ENCODE results near the gene USP34. TPM values are rescaled to one million over a fixed set of nuclear protein-coding genes. Genes with fewer than 3 reads are reported as not detected.

Gene USP34
- total RNA-seq, 5 donors from 2014 or later (not counting 1 experiment from before 2014, with no cell fraction given), result 118 to 193 (median 132) TPM

DNA sequence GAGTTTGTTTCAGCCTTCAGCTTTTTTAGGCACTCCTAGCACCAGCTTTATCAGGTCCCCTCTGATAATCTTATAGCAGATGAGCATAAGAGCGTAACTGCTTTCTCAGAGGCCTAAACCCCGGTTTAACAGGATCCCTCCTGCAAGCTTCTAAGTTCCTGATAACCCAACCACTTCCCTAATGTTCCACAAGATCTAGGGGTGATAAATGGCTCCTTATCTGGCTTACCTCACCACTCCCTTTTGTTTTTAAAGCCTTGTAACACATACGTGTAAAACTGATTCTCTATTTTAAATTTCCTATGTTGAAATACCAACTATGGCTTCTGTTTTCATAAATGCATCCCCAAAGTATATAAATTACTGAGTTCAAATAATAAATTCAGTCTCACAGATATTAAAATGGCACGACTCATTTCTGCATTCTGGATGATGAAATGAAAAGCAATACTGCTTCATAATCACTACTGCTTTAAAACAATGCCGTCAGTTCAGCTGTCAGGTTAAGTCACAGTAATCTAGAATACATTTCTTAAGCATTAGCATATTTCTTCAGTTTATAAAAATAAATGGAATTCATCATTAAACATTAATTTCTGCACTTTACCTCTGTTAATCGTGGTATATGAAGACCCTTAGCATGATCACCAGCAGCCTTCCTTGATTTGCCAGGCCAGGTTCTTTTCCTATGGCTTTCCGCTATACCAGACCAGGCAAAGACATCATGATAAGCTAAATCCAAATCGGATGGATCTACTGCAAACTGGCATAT, 182.6 kb downstream of the USP34 start:
- H3K27me3 ChIP-seq (replicated peaks in 1 of 2; ENCODE audit: control insufficient read depth in 2 of 2, extremely low read depth in 1 of 2, insufficient read depth in 2 of 2, low read length in 1 of 2), result no peaks in the 10 kb centered on the region
- DNase-seq (no peak), ATAC-seq (replicated peaks in 1 of 4) (no peak)
- no peaks in the 10 kb centered on the region for H3K4me1 ChIP-seq (ENCODE audit: control insufficient read depth in 1 of 2, extremely low read depth in 1 of 2, insufficient read depth in 2 of 2, low read length in 2 of 2)
- no peaks in the 10 kb centered on the region for H3K9me3 ChIP-seq
- H3K4me3 ChIP-seq (ENCODE audit: control insufficient read depth in 1 of 2, extremely low read depth in 1 of 2, low read length in 1 of 2), result no peak overlapping the region
- Mint-ChIP-seq H3K4me3 (no peak overlapping the region), H3K27ac (no peak overlapping the region), H3K9me3 (no peaks in the 10 kb centered on the region), H3K36me3 (peaks cover 39% of the 10 kb centered on the region), H3K27me3 (no peaks in the 10 kb centered on the region), H3K4me1 (peaks cover 0 to 11% (median 8%) of the 10 kb centered on the region in 3 donors)
- WGBS (ENCODE audit: insufficient coverage), result 85% methylated on average over 3 of the region's 8 CpGs
- POLR2A ChIA-PET, result no interaction called here
- H3K36me3 ChIP-seq (ENCODE audit: control insufficient read depth in 2 of 2, extremely low read depth in 1 of 2, insufficient read depth in 1 of 2, low read length in 1 of 2), result peaks cover 0 to 43% of the 10 kb centered on the region in 2 donors
- CTCF ChIA-PET, result no interaction called here
- H3K27ac ChIP-seq (ENCODE audit: low read length), result no peak overlapping the region

DNA sequence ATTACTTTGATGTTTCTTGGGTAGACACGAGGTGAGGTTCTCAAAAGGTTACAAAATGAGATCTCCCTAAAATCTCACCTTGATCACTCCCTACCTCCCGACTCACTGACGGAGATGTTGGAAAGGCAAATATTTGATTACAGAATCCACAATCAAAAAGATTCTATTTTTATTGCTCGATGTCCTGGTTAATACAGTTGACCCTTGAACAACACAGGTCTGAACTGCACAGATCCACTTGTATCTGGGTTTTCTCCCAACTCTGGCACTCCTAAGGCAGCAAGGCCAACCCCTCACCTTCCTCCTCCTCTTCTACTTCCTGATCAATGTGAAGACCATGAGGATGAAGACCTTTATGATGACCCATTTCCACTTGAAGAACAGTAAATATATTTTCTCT, 183.6 kb downstream of the USP34 start:
- H3K4me1 ChIP-seq (ENCODE audit: control insufficient read depth in 1 of 2, extremely low read depth in 1 of 2, insufficient read depth in 2 of 2, low read length in 2 of 2), result no peaks in the 10 kb centered on the region
- Mint-ChIP-seq H3K27ac (no peak overlapping the region), H3K27me3 (no peaks in the 10 kb centered on the region), H3K36me3 (peaks cover 39% of the 10 kb centered on the region), H3K4me1 (peaks cover 0 to 11% (median 6%) of the 10 kb centered on the region in 3 donors), H3K4me3 (no peak overlapping the region), H3K9me3 (no peaks in the 10 kb centered on the region)
- no peak overlapping the region for H3K27ac ChIP-seq (ENCODE audit: low read length)
- no CpG with 5 or more reads among the region's 4 CpGs for WGBS (ENCODE audit: insufficient coverage)
- no peaks in the 10 kb centered on the region for H3K27me3 ChIP-seq (replicated peaks in 1 of 2; ENCODE audit: control insufficient read depth in 2 of 2, extremely low read depth in 1 of 2, insufficient read depth in 2 of 2, low read length in 1 of 2)
- ATAC-seq (replicated peaks in 1 of 4) (no peak), DNase-seq (no peak)
- H3K36me3 ChIP-seq (ENCODE audit: control insufficient read depth in 2 of 2, extremely low read depth in 1 of 2, insufficient read depth in 1 of 2, low read length in 1 of 2), result peaks cover 0 to 46% of the 10 kb centered on the region in 2 donors
- POLR2A ChIA-PET, result no interaction called here
- no peaks in the 10 kb centered on the region for H3K9me3 ChIP-seq
- H3K4me3 ChIP-seq (ENCODE audit: control insufficient read depth in 1 of 2, extremely low read depth in 1 of 2, low read length in 1 of 2), result no peak overlapping the region
- CTCF ChIA-PET, result no interaction called here

DNA sequence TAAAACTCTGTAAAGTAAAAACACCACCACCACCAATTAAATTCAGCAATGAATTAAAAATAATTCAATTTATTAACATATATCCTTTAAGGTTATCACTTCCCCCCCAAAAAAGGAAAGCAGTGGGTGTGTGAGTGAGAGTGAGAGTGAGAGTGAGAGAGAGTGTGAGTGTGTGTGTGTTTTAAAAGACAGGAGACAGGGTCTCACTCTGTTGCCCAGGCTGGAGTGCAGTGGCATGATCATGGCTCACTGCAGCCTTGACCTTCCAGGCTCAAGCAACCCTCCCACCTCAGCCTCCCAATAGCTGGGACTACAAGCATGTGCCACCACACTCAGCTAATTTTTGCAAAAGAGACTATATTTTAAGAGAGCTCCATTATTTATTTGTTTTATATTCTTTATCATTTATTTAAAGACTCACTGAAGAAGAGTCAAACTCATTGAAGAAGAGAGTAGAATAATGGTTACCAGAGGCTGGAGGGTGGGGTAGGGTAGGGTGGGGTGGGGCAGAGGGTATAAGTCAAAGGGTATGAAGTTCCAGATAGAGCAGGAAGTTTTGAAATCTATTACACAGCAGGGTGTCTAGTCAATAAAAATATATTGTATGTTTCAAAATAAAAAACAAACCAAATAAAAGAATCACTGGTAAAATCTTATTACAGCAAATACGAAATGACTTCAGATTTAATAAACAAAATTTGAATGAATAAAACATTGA, 187.3 kb downstream of the USP34 start:
- H3K27ac Mint-ChIP-seq, result no peak overlapping the region
- POLR2A ChIA-PET, result interaction anchor here (0.6 kb wide), 2 partner anchors 43 to 192 kb away, joined by 3 to 4 read pairs; no protein-coding TSS in a partner anchor
- CTCF ChIA-PET, result interaction anchor here in 1 of 2 donors (0.6 kb wide), 1 partner anchor 123 kb away, joined by 3 read pairs; no protein-coding TSS in a partner anchor
- ATAC-seq (replicated peaks in 1 of 4), result no peak
- H3K9me3 ChIP-seq, result no peaks in the 10 kb centered on the region
- H3K4me1 ChIP-seq (ENCODE audit: control insufficient read depth in 1 of 2, extremely low read depth in 1 of 2, insufficient read depth in 2 of 2, low read length in 2 of 2), result no peaks in the 10 kb centered on the region
- no peaks in the 10 kb centered on the region for H3K9me3 Mint-ChIP-seq
- WGBS (ENCODE audit: insufficient coverage), result no CpG with 5 or more reads among the region's 1 CpG
- DNase-seq, result no peak
- no peak overlapping the region for H3K4me3 Mint-ChIP-seq
- H3K27me3 ChIP-seq (replicated peaks in 1 of 2; ENCODE audit: control insufficient read depth in 2 of 2, extremely low read depth in 1 of 2, insufficient read depth in 2 of 2, low read length in 1 of 2), result no peaks in the 10 kb centered on the region
- H3K27me3 Mint-ChIP-seq, result no peaks in the 10 kb centered on the region
- H3K36me3 ChIP-seq (ENCODE audit: control insufficient read depth in 2 of 2, extremely low read depth in 1 of 2, insufficient read depth in 1 of 2, low read length in 1 of 2), result peaks cover 0 to 53% of the 10 kb centered on the region in 2 donors
- H3K36me3 Mint-ChIP-seq, result peaks cover 33% of the 10 kb centered on the region
- no peaks in the 10 kb centered on the region for H3K4me1 Mint-ChIP-seq
- H3K4me3 ChIP-seq (ENCODE audit: control insufficient read depth in 1 of 2, extremely low read depth in 1 of 2, low read length in 1 of 2), result no peak overlapping the region
- H3K27ac ChIP-seq (ENCODE audit: low read length), result no peak overlapping the region

DNA sequence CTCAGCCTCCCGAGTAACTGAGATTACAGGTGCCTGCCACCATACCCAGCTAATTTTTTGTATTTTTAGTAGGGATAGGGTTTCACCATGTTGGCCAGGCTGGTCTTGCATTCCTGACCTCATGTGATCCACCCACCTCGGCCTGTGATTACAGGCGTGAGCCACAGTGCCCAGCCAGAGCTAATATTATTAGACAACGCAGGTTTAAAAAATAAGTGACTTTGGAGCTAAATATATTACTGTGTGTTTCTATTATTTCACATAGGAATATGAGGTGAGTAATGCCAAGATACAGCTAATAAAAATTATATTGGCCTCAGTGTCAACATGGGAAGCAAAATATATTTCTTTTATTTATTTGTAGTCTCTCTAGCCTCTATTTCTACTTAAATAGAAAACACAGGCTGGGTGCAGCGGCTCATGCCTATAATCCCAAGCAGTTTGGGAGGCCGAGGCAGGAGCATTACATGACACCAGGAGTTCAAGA, 188.7 kb downstream of the USP34 start:
- ChIA-PET POLR2A (interaction anchor here in 1 of 2 donors (0.6 kb wide), 1 partner anchor 253 kb away, joined by 3 read pairs; no protein-coding TSS in a partner anchor), CTCF (interaction anchor here in 1 of 2 donors (0.6 kb wide), 1 partner anchor 99 kb away, joined by 3 read pairs; no protein-coding TSS in a partner anchor)
- Mint-ChIP-seq H3K27me3 (no peaks in the 10 kb centered on the region), H3K9me3 (no peaks in the 10 kb centered on the region), H3K4me1 (no peaks in the 10 kb centered on the region), H3K36me3 (peaks cover 34% of the 10 kb centered on the region), H3K4me3 (no peak overlapping the region), H3K27ac (no peak overlapping the region)
- no peak for DNase-seq
- Histone ChIP-seq H3K27ac (ENCODE audit: low read length) (no peak overlapping the region), H3K4me1 (ENCODE audit: control insufficient read depth in 1 of 2, extremely low read depth in 1 of 2, insufficient read depth in 2 of 2, low read length in 2 of 2) (no peaks in the 10 kb centered on the region), H3K4me3 (ENCODE audit: control insufficient read depth in 1 of 2, extremely low read depth in 1 of 2, low read length in 1 of 2) (no peak overlapping the region), H3K27me3 (replicated peaks in 1 of 2; ENCODE audit: control insufficient read depth in 2 of 2, extremely low read depth in 1 of 2, insufficient read depth in 2 of 2, low read length in 1 of 2) (no peaks in the 10 kb centered on the region), H3K9me3 (no peaks in the 10 kb centered on the region), H3K36me3 (ENCODE audit: control insufficient read depth in 2 of 2, extremely low read depth in 1 of 2, insufficient read depth in 1 of 2, low read length in 1 of 2) (peaks cover 0 to 48% of the 10 kb centered on the region in 2 donors)
- no peak for ATAC-seq (replicated peaks in 1 of 4)
- WGBS (ENCODE audit: insufficient coverage), result 97% methylated on average over 4 of the region's 6 CpGs

DNA sequence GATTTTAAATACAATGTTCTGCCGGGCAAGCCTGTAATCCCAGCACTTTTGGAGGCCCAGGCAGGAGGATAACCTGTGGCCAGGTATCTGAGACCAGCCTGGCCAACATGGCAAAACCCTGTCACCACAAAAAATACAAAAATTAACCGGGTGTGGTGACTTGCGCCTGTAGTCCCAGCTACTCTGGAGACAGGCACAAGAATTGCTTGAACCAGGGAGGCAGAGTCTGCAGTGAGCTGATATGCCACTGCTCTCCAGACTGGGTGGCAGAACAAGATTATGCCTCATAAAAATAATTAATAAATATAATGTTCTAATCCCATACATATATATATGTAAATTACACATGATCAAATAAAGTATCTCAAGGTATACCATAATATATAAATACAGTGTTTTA, 189.6 kb downstream of the USP34 start:
- no peak overlapping the region for H3K27ac Mint-ChIP-seq
- CTCF ChIA-PET, result no interaction called here

DNA sequence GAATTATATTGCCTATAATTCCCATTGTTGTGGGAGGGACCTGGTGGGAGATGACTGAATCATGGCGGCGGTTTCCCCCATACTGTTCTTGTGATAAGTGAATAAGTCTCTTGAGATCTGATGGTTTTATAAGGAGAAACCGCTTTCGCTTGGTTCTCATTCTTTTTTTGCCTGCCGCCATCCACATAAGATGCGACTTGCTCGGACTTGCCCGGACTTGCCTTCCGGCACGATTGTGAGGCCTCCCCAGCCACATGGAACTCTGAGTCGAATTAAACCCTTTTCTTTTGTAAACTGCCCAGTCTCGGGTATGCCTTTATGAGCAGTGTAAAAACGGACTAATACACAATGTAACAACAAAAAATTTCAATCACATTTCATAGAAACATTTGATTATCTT, 193.1 kb downstream of the USP34 start:
- Histone ChIP-seq H3K4me1 (ENCODE audit: control insufficient read depth in 1 of 2, extremely low read depth in 1 of 2, insufficient read depth in 2 of 2, low read length in 2 of 2) (no peaks in the 10 kb centered on the region), H3K36me3 (ENCODE audit: control insufficient read depth in 2 of 2, extremely low read depth in 1 of 2, insufficient read depth in 1 of 2, low read length in 1 of 2) (peaks cover 0 to 47% of the 10 kb centered on the region in 2 donors), H3K27me3 (replicated peaks in 1 of 2; ENCODE audit: control insufficient read depth in 2 of 2, extremely low read depth in 1 of 2, insufficient read depth in 2 of 2, low read length in 1 of 2) (no peaks in the 10 kb centered on the region), H3K4me3 (ENCODE audit: control insufficient read depth in 1 of 2, extremely low read depth in 1 of 2, low read length in 1 of 2) (no peak overlapping the region), H3K27ac (ENCODE audit: low read length) (no peak overlapping the region), H3K9me3 (no peaks in the 10 kb centered on the region)
- DNase-seq (no peak), ATAC-seq (replicated peaks in 1 of 4) (no peak)
- WGBS (ENCODE audit: insufficient coverage), result 100% methylated on average over 10 of the region's 13 CpGs
- Mint-ChIP-seq H3K9me3 (no peaks in the 10 kb centered on the region), H3K27me3 (no peaks in the 10 kb centered on the region), H3K27ac (no peak overlapping the region), H3K4me1 (no peaks in the 10 kb centered on the region), H3K36me3 (peaks cover 43% of the 10 kb centered on the region), H3K4me3 (no peak overlapping the region)
- ChIA-PET CTCF (no interaction called here), POLR2A (interaction anchor here in 1 of 2 donors (0.6 kb wide), 1 partner anchor 13 kb away, joined by 4 read pairs; no protein-coding TSS in a partner anchor)

More for the DNA sequence above, 189.6 kb downstream of the USP34 start:
- peaks cover 35% of the 10 kb centered on the region for H3K36me3 Mint-ChIP-seq
- Histone ChIP-seq H3K4me3 (ENCODE audit: control insufficient read depth in 1 of 2, extremely low read depth in 1 of 2, low read length in 1 of 2) (no peak overlapping the region), H3K9me3 (no peaks in the 10 kb centered on the region), H3K27ac (ENCODE audit: low read length) (no peak overlapping the region), H3K4me1 (ENCODE audit: control insufficient read depth in 1 of 2, extremely low read depth in 1 of 2, insufficient read depth in 2 of 2, low read length in 2 of 2) (no peaks in the 10 kb centered on the region), H3K36me3 (ENCODE audit: control insufficient read depth in 2 of 2, extremely low read depth in 1 of 2, insufficient read depth in 1 of 2, low read length in 1 of 2) (peaks cover 0 to 50% of the 10 kb centered on the region in 2 donors), H3K27me3 (replicated peaks in 1 of 2; ENCODE audit: control insufficient read depth in 2 of 2, extremely low read depth in 1 of 2, insufficient read depth in 2 of 2, low read length in 1 of 2) (no peaks in the 10 kb centered on the region)
- DNase-seq (no peak), ATAC-seq (replicated peaks in 1 of 4) (no peak)
- H3K4me3 Mint-ChIP-seq, result no peak overlapping the region
- WGBS (ENCODE audit: insufficient coverage), result 100% methylated on average over 1 of the region's 3 CpGs
- POLR2A ChIA-PET, result no interaction called here
- no peaks in the 10 kb centered on the region for H3K9me3 Mint-ChIP-seq
- no peaks in the 10 kb centered on the region for H3K27me3 Mint-ChIP-seq
- H3K4me1 Mint-ChIP-seq, result no peaks in the 10 kb centered on the region

All from T-cell (primary cell).